HG02623 (cell line): Measurements from ENCODE around the gene NAPEPLD.
"Not testable (repeated sequence)": the region's sequence is repeated elsewhere in the genome, so short reads cannot be mapped to it uniquely, and the experiment has no call there.

ENCODE experiments used
- ATAC-seq: cut with Tn5 transposase; IDR thresholded peaks from one replicate; pipeline ENCODE4 v1.9.1; 2021; ENCODE audit warnings: moderate library complexity; ENCODE audit not compliant: unreplicated experiment

Gene NAPEPLD

DNA sequence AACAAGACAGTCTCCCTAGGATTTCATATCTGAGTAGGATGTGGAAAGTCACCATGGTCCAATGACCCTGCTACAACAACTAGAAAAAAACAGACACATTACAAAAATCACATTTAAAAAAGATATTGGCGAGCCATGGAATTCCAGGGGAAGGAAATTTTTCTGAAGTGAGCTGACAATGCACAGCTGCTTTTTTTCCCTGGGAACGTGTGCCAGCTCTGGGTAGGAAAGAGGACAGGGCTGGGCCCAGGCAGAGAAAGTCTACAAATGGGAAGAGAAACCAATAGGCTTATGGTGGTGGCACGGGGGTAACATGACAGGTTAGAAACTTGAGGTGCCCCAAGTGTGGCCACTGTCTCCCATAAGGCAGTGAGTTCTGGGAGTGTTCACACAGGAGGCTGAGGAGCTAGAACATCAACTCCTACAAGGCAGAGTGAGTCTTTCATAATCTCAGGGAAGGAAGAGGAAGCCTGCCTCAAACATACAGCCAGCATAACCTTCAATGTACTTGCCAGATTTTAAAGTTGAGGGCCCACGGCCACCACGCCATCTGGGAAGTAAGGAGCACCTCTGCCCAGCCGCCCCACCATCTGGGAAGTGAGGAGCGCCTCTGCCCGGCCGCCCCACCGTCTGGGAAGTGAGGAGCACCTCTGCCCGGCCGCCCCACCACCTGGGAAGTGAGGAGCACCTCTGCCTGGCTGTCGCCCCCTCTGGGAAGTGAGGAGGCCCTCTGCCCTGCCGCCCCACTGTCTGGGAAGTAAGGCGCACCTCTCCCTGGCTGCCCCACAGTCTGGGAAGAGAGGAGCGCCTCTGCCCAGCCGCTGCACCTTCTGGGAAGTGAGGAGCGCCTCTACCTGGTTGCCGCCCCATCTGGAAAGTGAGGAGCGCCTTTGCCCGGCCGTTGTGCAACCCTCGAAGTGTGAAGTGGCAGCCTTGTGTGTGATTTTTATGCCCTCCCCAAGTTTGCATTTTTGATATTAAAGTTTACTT is 80.2 kb downstream of the NAPEPLD start:
- ATAC-seq, result no peak

DNA sequence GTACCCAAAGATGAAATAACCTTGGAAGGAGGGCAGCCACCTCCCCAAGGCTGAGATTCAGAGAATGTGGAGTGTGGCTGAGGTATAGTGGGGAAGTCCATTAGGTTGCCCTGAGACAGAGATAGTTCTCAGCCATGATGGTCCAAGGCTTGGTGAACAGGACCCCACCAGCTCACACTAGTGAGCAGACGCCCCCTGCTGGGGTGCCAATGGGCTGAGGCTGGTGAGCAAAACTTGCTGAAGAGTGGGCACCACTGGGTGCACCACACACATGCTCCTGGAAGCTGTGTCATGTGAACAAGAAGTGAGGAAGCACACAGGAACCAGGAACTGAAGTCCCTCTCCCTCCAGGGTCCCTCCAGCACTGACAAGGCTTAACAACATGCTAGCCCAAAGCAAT is 83.2 kb downstream of the NAPEPLD start:
- no peak for ATAC-seq

DNA sequence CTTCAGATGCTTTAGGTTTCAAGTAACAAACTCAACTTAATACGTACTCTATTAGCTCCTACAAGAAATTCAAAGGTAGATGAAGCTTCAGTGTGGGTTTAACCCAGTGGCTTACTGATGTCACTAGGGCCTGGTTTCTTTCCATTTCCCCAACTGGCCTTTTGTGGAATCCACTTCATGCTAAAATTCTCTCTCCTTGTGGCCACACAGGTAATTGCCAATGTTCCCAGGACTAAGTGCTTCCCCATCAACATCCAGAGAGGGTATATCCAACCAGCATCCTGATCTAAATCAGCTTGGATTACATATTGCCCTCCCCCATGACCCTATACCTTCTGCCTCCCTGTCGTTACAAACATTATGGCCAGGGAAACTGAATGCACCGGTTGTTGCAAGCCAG is 85.0 kb downstream of the NAPEPLD start:
- no peak for ATAC-seq

DNA sequence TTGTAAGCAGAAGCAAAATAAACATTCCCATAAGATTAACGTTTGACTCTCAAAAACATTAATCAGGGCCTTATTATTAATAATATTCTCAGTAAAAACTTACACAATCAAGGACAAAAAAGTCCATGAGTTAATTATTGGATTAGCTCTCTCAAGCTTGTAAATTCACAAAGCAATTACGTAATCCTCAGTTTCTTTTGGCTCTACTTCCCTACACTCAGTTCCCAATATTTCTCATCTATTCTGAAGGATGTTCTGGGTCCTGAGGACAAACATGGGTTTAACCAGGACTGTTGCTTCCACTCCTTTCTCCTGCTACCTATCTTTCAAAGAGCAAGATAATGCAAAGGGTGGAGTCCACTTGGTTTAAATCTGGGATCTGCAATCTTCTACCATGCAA is 89.4 kb downstream of the NAPEPLD start:
- ATAC-seq, result no peak

DNA sequence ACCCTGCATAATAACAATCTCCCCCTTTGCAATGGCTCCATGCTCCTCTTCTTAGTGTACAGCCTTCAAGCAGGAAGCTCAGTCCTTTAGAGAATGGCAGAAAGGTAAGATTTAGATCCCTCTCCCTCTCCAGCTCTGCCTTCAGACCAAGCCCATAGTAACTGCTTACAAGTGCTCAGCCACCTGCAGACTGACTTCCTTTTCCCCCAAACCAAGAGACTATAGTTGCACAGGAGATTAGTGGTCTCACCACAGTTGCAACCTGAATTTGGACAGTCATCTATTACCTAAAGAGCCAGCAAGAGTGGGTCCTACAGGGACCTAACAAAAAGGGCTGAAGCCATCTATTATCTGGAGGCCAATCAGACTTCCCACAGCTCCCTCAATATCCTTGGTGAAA is 90.8 kb downstream of the NAPEPLD start:
- ATAC-seq, result no peak

DNA sequence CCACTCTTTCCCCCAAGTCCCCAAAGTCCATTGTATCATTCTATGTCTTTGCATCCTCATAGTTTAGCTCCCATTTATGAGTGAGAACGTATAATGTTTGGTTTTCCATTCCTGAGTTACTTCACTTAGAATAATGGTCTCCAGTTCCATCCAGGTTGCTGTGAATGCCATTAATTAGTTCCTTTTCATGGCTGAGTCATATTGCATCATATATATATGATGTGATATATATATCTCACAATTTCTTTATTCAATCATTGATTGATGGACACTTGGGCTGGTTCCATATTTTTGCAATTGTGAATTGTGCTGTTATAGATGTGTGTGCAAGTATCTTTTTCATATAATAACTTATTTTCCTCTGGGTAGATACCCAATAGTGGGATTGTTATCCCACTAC is 92.9 kb downstream of the NAPEPLD start:
- not testable (repeated sequence) for ATAC-seq

DNA sequence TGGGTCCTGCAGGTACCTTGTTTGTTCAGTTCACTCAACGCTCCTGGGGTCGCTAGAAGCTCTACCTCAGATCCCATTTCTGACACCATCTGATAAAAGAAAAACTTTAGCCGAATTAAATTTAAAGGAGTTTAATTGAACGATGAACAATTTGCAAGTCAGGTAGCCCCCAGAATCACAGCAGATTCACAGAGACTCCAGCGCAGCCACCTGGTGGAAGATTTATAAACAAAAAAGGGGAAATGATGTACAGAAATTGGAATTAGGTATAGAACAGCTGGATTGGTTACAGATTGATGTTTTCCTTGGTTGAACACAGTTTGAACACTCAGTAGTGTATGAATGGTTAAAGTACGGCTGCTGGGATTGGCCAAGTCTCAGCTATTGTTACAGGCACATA is 97.4 kb downstream of the NAPEPLD start:
- no peak for ATAC-seq
